ENCODE data around the gene MAP2. TPM values are rescaled to one million over a fixed set of nuclear protein-coding genes. Genes with fewer than 3 reads are reported as not detected.

Gene MAP2
- total RNA-seq, 4 donors from 2014 or later: 7.4 to 124 (median 59.9) TPM

DNA sequence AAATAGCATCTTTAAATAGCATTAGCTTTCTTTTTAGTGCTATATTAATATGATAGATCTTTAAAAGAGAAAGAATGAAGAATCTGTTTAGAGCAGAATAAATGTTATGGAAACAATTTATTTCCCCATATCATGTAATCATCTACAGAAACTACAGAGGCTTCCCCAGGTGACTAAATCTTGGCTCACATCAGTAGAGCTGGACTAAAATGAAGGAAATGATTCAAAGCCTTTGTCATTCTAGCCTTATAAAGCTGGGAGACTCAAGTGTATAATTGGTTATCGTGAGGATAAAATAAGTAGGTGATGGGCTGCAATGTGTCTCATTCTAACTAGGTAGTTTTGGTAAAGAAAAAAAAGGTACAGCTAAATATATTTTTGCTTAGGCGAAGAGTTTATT lies 264.5 kb downstream of the MAP2 start:
- Histone ChIP-seq H3K27me3 (no peaks in the 10 kb centered on the region), H3K27ac (no peak overlapping the region), H3K4me3 (no peak overlapping the region), H3K4me1 (no peaks in the 10 kb centered on the region), H3K9me3 (no peaks in the 10 kb centered on the region), H3K36me3 (no peaks in the 10 kb centered on the region)
- TF ChIP-seq POLR2AphosphoS5 (IDR thresholded peaks at IDR 0.05) (no peak), POLR2A (IDR thresholded peaks at IDR 0.05) (no peak), EP300 (IDR thresholded peaks at IDR 0.05) (no peak)
- TF ChIP-seq, protein P1, sequence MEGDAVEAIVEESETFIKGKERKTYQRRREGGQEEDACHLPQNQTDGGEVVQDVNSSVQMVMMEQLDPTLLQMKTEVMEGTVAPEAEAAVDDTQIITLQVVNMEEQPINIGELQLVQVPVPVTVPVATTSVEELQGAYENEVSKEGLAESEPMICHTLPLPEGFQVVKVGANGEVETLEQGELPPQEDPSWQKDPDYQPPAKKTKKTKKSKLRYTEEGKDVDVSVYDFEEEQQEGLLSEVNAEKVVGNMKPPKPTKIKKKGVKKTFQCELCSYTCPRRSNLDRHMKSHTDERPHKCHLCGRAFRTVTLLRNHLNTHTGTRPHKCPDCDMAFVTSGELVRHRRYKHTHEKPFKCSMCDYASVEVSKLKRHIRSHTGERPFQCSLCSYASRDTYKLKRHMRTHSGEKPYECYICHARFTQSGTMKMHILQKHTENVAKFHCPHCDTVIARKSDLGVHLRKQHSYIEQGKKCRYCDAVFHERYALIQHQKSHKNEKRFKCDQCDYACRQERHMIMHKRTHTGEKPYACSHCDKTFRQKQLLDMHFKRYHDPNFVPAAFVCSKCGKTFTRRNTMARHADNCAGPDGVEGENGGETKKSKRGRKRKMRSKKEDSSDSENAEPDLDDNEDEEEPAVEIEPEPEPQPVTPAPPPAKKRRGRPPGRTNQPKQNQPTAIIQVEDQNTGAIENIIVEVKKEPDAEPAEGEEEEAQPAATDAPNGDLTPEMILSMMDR (IDR thresholded peaks at IDR 0.05): no peak
- WGBS, 2 donors (ENCODE audit: low coverage in 1 of 2): 77 to 90% methylated on average over 2 of the region's 2 CpGs
- ATAC-seq: no peak

DNA sequence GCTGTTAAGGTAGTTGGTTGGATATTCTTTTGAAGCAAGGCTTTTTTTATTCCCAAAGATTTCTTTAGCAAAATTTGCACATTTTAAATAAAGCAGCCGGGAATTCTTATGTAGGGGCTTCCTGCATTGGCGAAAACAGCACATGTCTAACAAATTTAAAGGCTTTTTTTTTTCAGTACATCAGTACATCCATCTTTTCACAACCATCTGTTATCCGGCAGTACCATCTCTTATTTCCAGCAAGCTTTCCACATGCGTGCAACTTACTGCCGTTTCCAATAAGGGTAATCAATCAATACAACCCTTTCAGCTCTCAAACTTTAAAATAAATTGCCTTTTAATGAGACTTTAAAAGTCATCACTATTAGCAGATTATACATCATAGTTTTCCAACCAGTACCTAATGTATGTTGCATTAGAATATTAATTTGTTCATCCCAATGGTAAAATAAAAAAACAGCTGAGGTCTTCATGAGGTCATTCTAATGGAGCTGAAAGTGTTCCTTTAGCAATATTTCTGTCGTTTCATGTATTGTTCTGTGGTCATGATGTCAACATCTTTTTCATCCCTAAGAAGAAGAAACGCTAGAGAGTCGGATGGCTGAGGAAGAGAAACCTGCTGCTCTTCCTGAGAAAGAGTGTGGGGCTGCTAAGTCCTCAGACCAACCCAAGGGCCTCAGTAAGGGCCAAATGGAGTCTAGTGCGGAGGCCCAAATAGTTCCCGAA lies 266.3 kb downstream of the MAP2 start:
- no peaks in the 10 kb centered on the region for H3K36me3 ChIP-seq
- no peaks in the 10 kb centered on the region for H3K27me3 ChIP-seq
- H3K4me1 ChIP-seq: no peaks in the 10 kb centered on the region
- H3K4me3 ChIP-seq: no peak overlapping the region
- TF ChIP-seq EP300 (IDR thresholded peaks at IDR 0.05) (no peak), POLR2AphosphoS5 (IDR thresholded peaks at IDR 0.05) (no peak), POLR2A (IDR thresholded peaks at IDR 0.05) (no peak)
- TF ChIP-seq, protein P1 (IDR thresholded peaks at IDR 0.05): no peak
- no peak for ATAC-seq
- WGBS, 2 donors (ENCODE audit: low coverage in 1 of 2): 73 to 82% methylated on average over 6 to 10 of the region's 10 CpGs
- no peak overlapping the region for H3K27ac ChIP-seq
- no peaks in the 10 kb centered on the region for H3K9me3 ChIP-seq

DNA sequence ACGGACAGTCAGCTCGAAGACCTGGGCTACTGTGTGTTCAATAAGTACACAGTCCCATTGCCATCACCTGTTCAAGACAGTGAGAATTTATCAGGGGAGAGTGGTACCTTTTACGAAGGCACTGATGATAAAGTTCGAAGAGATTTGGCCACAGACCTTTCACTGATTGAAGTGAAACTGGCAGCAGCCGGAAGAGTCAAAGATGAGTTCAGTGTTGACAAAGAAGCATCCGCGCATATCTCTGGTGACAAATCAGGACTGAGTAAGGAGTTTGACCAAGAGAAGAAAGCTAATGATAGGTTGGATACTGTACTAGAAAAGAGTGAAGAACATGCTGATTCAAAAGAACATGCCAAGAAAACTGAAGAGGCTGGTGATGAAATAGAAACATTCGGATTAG lies 270.9 kb downstream of the MAP2 start:
- Histone ChIP-seq H3K27me3 (no peaks in the 10 kb centered on the region), H3K4me1 (no peaks in the 10 kb centered on the region), H3K4me3 (no peak overlapping the region), H3K9me3 (no peaks in the 10 kb centered on the region), H3K36me3 (no peaks in the 10 kb centered on the region), H3K27ac (no peak overlapping the region)
- 91 to 98% methylated on average over 7 to 8 of the region's 8 CpGs for WGBS, 2 donors (ENCODE audit: low coverage in 1 of 2)
- TF ChIP-seq, protein P1 (IDR thresholded peaks at IDR 0.05): no peak
- TF ChIP-seq POLR2A (IDR thresholded peaks at IDR 0.05) (no peak), POLR2AphosphoS5 (IDR thresholded peaks at IDR 0.05) (no peak), EP300 (IDR thresholded peaks at IDR 0.05) (no peak)
- ATAC-seq: no peak

DNA sequence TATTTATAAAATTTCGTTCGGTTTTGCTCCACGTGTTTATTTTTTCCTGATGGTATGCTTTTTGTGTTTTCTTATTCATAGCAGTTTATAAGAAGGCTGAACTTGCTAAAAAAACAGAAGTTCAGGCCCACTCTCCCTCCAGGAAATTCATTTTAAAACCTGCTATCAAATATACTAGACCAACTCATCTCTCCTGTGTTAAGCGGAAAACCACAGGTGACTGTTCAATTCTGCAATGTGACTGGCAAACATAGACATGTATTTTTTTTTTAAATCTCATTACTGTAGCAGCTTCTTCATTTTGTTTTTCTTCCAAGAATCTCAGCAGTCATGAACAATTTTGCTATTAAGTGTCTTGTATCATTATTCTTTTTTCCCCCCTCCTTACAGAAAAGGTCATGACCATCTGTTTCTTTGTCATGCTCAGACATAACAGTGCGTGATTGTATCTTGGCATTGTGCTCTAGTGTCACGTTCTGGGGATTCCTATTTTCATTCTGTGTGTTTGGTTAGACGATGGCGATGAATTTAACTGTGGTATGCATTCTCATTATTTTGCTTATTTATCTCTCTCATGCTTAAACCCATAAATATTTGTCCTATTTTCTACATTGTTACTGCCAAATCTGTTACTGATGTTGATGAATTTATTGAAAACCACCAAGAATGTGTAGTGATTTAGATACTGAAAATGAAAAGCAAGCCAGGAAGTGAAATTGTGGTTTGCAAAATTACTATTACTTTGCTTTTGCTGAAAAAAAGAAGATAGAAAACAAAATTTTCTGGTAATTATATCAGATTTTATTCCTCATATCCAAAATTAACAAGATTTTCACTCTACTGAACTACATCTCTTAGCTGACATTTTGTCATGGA lies 273.2 kb downstream of the MAP2 start:
- Histone ChIP-seq H3K36me3 (no peaks in the 10 kb centered on the region), H3K27ac (no peak overlapping the region), H3K9me3 (no peaks in the 10 kb centered on the region), H3K27me3 (no peaks in the 10 kb centered on the region), H3K4me3 (no peak overlapping the region), H3K4me1 (no peaks in the 10 kb centered on the region)
- ATAC-seq: no peak
- WGBS, 2 donors (ENCODE audit: low coverage in 1 of 2): 35 to 64% methylated on average over 6 to 8 of the region's 8 CpGs
- TF ChIP-seq POLR2AphosphoS5 (IDR thresholded peaks at IDR 0.05): no peak
- no peak for TF ChIP-seq POLR2A (IDR thresholded peaks at IDR 0.05)
- no peak for TF ChIP-seq EP300 (IDR thresholded peaks at IDR 0.05)

DNA sequence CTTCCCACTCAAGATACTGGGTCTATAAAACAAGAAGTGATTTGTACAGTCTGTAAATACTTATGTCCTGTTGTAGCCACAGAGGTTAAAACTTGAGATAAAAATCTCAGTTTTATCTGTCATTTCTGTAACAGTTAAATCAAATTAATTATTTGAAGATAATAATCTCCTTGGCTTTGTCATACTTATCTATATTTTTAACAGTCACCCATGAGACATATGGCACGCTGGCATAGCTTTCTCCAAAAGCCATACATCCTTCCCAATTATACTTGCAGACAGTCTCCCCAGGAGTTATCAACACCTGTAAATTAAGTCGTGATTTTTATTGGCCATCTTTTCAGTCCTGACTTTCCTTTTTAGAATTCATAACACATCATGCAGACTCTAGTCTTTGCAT lies 278.9 kb downstream of the MAP2 start:
- ATAC-seq: no peak
- no peaks in the 10 kb centered on the region for H3K36me3 ChIP-seq
- 73 to 95% methylated on average over 2 of the region's 2 CpGs for WGBS, 2 donors (ENCODE audit: low coverage in 1 of 2)

More for the DNA sequence above, 278.9 kb downstream of the MAP2 start:
- H3K27ac ChIP-seq: no peak overlapping the region
- TF ChIP-seq POLR2AphosphoS5 (IDR thresholded peaks at IDR 0.05): no peak
- no peak for TF ChIP-seq POLR2A (IDR thresholded peaks at IDR 0.05)
- no peak for TF ChIP-seq EP300 (IDR thresholded peaks at IDR 0.05)
- TF ChIP-seq, protein P1 (IDR thresholded peaks at IDR 0.05): no peak
- no peak overlapping the region for H3K4me3 ChIP-seq
- H3K27me3 ChIP-seq: no peaks in the 10 kb centered on the region
- H3K9me3 ChIP-seq: no peaks in the 10 kb centered on the region
- no peaks in the 10 kb centered on the region for H3K4me1 ChIP-seq
